HFF-Myc (cell line): ENCODE results near the gene ZZZ3.
"Not testable (repeated sequence)": the region's sequence is repeated elsewhere in the genome, so short reads cannot be mapped to it uniquely, and the experiment has no call there.

Experiments
- DNase-seq: peaks from one replicate; pipeline ENCODE4 v3.0.0-alpha.2; 2011; ENCODE audit warnings: low read depth; ENCODE audit errors: extremely low read depth
- H3K4me3 ChIP-seq: replicated peaks from 2 replicates; pipeline ENCODE4 v1.5.1; 2011; ENCODE audit warnings: low read depth, mild to moderate bottlenecking, control low read depth, low read length
- CTCF ChIP-seq: IDR thresholded peaks from 2 replicates; pipeline ENCODE4 v1.5.1; 2012; ENCODE audit warnings: mild to moderate bottlenecking, low read depth, low read length, control low read depth; ENCODE audit errors: missing control alignments

Gene ZZZ3

GRCh38 chr1:77704736-77705135 lies 22.3 kb upstream of the ZZZ3 start:
- no peak for TF ChIP-seq CTCF

GRCh38 chr1:77699673-77700072 lies 17.2 kb upstream of the ZZZ3 start:
- not testable (repeated sequence) for DNase-seq, H3K4me3 ChIP-seq

More at GRCh38 chr1:77704736-77705135, 22.3 kb upstream of the ZZZ3 start:
- no peak for DNase-seq
- H3K4me3 ChIP-seq, result no peak overlapping the region

GRCh38 chr1:77697441-77697840 lies 15.0 kb upstream of the ZZZ3 start:
- no peak for TF ChIP-seq CTCF
- DNase-seq, result no peak

GRCh38 chr1:77688939-77689338 lies 6.5 kb upstream of the ZZZ3 start:
- TF ChIP-seq CTCF, result no peak
- H3K4me3 ChIP-seq, result no peak overlapping the region
- no peak for DNase-seq

More at GRCh38 chr1:77697441-77697840, 15.0 kb upstream of the ZZZ3 start:
- H3K4me3 ChIP-seq, result no peak overlapping the region

- DNase-seq, result no peak
- peak; percentile 27 for TF ChIP-seq CTCF
- H3K4me3 ChIP-seq, result no peak overlapping the region
Measured at GRCh38 chr1:77687519-77687906, 5.1 kb upstream of the ZZZ3 start.

- TF ChIP-seq CTCF, result no peak
- DNase-seq, result no peak
- H3K4me3 ChIP-seq, result no peak overlapping the region
Measured at GRCh38 chr1:77686796-77687518, 4.5 kb upstream of the ZZZ3 start.

- peak; percentile 69 for TF ChIP-seq CTCF
- peak overlapping the region; percentile 84 for H3K4me3 ChIP-seq
- DNase-seq, result peak; percentile 72
Measured at GRCh38 chr1:77683160-77684148, 996 bp upstream of the ZZZ3 start.
